Measurements from ENCODE around the gene KRT20. TPM values are rescaled to one million over a fixed set of nuclear protein-coding genes. Genes with fewer than 3 reads are reported as not detected.

The KRT20 gene
- total RNA-seq, 1 experiment from 2014 or later: 1.5 TPM

- no peak overlapping the region for H3K27ac ChIP-seq (ENCODE audit: low read depth, low read length)
- no peak for DNase-seq (ENCODE audit: low read depth, low spot score)
- no TSS peak for BruUV-seq (replicated peaks)
- no peak for TF ChIP-seq CBX3 (IDR thresholded peaks at IDR 0.05; ENCODE audit: low read depth)
- TF ChIP-seq CTCF (IDR thresholded peaks at IDR 0.05 in 2 of 3, conservative IDR thresholded peaks at IDR 0.05 in 1 of 3; ENCODE audit: borderline replicate concordance in 1 of 3, insufficient read depth in 1 of 3, low read depth in 2 of 3, low read length in 2 of 3): no peak
- no peak for TF ChIP-seq SRF (IDR thresholded peaks at IDR 0.05; ENCODE audit: low read depth)
- no peak for TF ChIP-seq EZH2phosphoT487 (IDR thresholded peaks at IDR 0.05; ENCODE audit: borderline replicate concordance)
- no peak for TF ChIP-seq ZNF274 (IDR thresholded peaks at IDR 0.05; ENCODE audit: low read depth, low read length)
- TF ChIP-seq POLR2A (IDR thresholded peaks at IDR 0.05; ENCODE audit: borderline replicate concordance, extremely low read depth, insufficient read depth, insufficient read length): no peak
- TF ChIP-seq RAD21 (IDR thresholded peaks at IDR 0.05; ENCODE audit: low read depth): no peak
- no peak for TF ChIP-seq REST (IDR thresholded peaks at IDR 0.05; ENCODE audit: low read depth)
- TF ChIP-seq, protein P1, sequence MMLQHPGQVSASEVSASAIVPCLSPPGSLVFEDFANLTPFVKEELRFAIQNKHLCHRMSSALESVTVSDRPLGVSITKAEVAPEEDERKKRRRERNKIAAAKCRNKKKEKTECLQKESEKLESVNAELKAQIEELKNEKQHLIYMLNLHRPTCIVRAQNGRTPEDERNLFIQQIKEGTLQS (IDR thresholded peaks at IDR 0.05): no peak
- no peaks in the 10 kb centered on the region for H3K27me3 ChIP-seq (ENCODE audit: insufficient read depth, low read length)
- H3K4me3 ChIP-seq (replicated peaks in 1 of 2; ENCODE audit: low read depth in 1 of 2, low read length in 2 of 2): no peak overlapping the region
- POLR2A ChIA-PET: no interaction called here
- H3K4me1 ChIP-seq (ENCODE audit: control insufficient read depth in 1 of 2, insufficient read depth in 2 of 2, low read length in 2 of 2): peaks cover 0 to 10% of the 10 kb centered on the region in 2 experiments; a peak in 2 of 4 replicates
- no peaks in the 10 kb centered on the region for H3K9me2 ChIP-seq (ENCODE audit: insufficient read depth)
- no peak overlapping the region for H2AFZ ChIP-seq (ENCODE audit: low read depth, low read length, poor library complexity, severe bottlenecking)
- no peaks in the 10 kb centered on the region for H4K20me1 ChIP-seq (ENCODE audit: insufficient read depth)
- RAD21 ChIA-PET (ENCODE audit: low non-redundant PET in 1 of 2, low total read pairs in 2 of 2, uncharacterized antibody in 2 of 2, unreplicated experiment in 2 of 2): no interaction called here
- CTCF ChIA-PET: no interaction called here
- ATAC-seq: no peak
- H3K79me2 ChIP-seq (ENCODE audit: insufficient read depth, low read length): no peaks in the 10 kb centered on the region
- H3K36me3 ChIP-seq (ENCODE audit: control insufficient read depth in 1 of 2, insufficient read depth in 2 of 2, low read length in 2 of 2): no peaks in the 10 kb centered on the region
- H3K9ac ChIP-seq (ENCODE audit: low read length): no peak overlapping the region
- H3K9me3 ChIP-seq (ENCODE audit: control insufficient read depth in 1 of 2, insufficient read depth in 1 of 2, low read depth in 1 of 2, low read length in 2 of 2): no peaks in the 10 kb centered on the region; a peak in 1 of 4 replicates
- no peak overlapping the region for H3K4me2 ChIP-seq (ENCODE audit: low read length)
- intact Hi-C loops (cut with micrococcal nuclease): no loop called here
Observed at GRCh38 chr17:40879026-40879425, 6.0 kb downstream of the KRT20 start.

Data from HCT116 (cell line).